HepG2 (cell line): ENCODE data around the gene PSMA7. TPM values are rescaled to one million over a fixed set of nuclear protein-coding genes. Genes with fewer than 3 reads are reported as not detected.

Source experiments
- ATAC-seq: fragments of 200-7000 bp; cut with Tn5 transposase; 3 replicates; pipeline ENCODE4 v1.9.1; 2020; ENCODE audit warnings: mild to moderate bottlenecking, moderate library complexity
- BruUV-seq: library from RNA; stranded (reverse); fragments of 400-500 nt; replicated peaks from 2 replicates; lab custom pipeline; 2021; lab: Mats Ljungman, UMichigan
- CTCF ChIA-PET: fragments of 300-600 bp; formaldehyde crosslinking; extraction: SDS; loops from one replicate; lab custom pipeline; 2021; ENCODE audit warnings: low total read pairs, inconsistent platforms, low intra/inter-chr PET ratio; lab: Yijun Ruan, JAX
- POLR2A ChIA-PET: fragments of 350-600 bp; sonication (Branson Sonifier 250); formaldehyde crosslinking; loops from one replicate; lab custom pipeline; 2020; ENCODE audit warnings: antibody characterized with exemption, inconsistent platforms; lab: Yijun Ruan, JAX
- DNase-seq: peaks from one replicate; pipeline ENCODE4 v3.0.0-alpha.2; 2015; ENCODE audit warnings: low spot score
- FAIRE-seq: peaks from 3 replicates; lab custom pipeline; 2011; peaks lifted over from hg19 to GRCh38; lab: Jason Lieb, UNC
- H2AFZ ChIP-seq: one replicate; pipeline ENCODE4 v1.6.1; 2011; ENCODE audit warnings: low read length, inconsistent platforms
- H3K27ac ChIP-seq: fragments of 300-600 bp; 3 replicates; pipeline ENCODE4 v1.8.0; 2011; ENCODE audit warnings: mixed run types, mild to moderate bottlenecking, mixed read lengths, low read length, inconsistent platforms; ENCODE audit not compliant: insufficient read depth; ENCODE audit errors: extremely low read length
- H3K27me3 ChIP-seq, 2 experiments: fragments of 200-600 bp in 1 of 2; 2 replicates in 1 of 2; 3 replicates in 1 of 2; pipeline versions ENCODE4 v1.6.0 to v1.8.0; 2011; ENCODE audit warnings: low read length in 2 of 2, mild to moderate bottlenecking in 2 of 2, moderate library complexity in 2 of 2, inconsistent platforms in 1 of 2; ENCODE audit not compliant: insufficient read depth in 2 of 2, control insufficient read depth in 1 of 2
- H3K36me3 ChIP-seq, 2 experiments: fragments of 200-600 bp in 1 of 2; replicated peaks in 1 of 2; 2 replicates in 1 of 2; 3 replicates in 1 of 2; pipeline versions ENCODE4 v1.5.1 to v1.8.0; 2011; ENCODE audit warnings: low read length in 2 of 2, inconsistent platforms in 1 of 2; ENCODE audit not compliant: insufficient read depth in 2 of 2, control insufficient read depth in 1 of 2
- H3K4me1 ChIP-seq: 2 replicates; pipeline ENCODE4 v1.5.1; 2012; ENCODE audit warnings: low read length, inconsistent platforms; ENCODE audit not compliant: insufficient read depth
- H3K4me2 ChIP-seq: 2 replicates; pipeline ENCODE4 v1.6.0; 2011; ENCODE audit warnings: low read depth, low read length, inconsistent platforms
- H3K4me3 ChIP-seq, 3 experiments: fragments of 200-600 bp in 1 of 3; sonication (generic), shearing (Covaris generic) in 1 of 3; replicated peaks in 1 of 3; 2 replicates each; pipeline ENCODE4 v1.5.1; 2011 to 2016; ENCODE audit warnings: low read length in 3 of 3, inconsistent platforms in 2 of 3, low read depth in 2 of 3, mild to moderate bottlenecking in 2 of 3, control low read depth in 1 of 3, mixed read lengths in 1 of 3; ENCODE audit not compliant: insufficient read depth in 1 of 3
- H3K79me2 ChIP-seq: one replicate; pipeline ENCODE4 v1.6.1; 2011; ENCODE audit warnings: low read length, inconsistent platforms; ENCODE audit not compliant: insufficient read depth
- H3K9ac ChIP-seq: 2 replicates; pipeline ENCODE4 v1.6.0; 2011; ENCODE audit warnings: mild to moderate bottlenecking, low read depth, low read length, inconsistent platforms; ENCODE audit not compliant: insufficient read depth
- H3K9me3 ChIP-seq: 2 replicates; pipeline ENCODE4 v1.5.1; 2012; ENCODE audit warnings: mild to moderate bottlenecking, low read length
- H4K20me1 ChIP-seq: 2 replicates; pipeline ENCODE4 v1.6.0; 2011; ENCODE audit warnings: inconsistent platforms, mild to moderate bottlenecking, low read length, moderate library complexity; ENCODE audit not compliant: insufficient read depth
- ARID2 ChIP-seq: sonication (generic); formaldehyde crosslinking; IDR thresholded peaks from 2 replicates; pipeline ENCODE4 v1.8.1; 2022; ENCODE audit warnings: mild to moderate bottlenecking, missing genetic modification reagents, borderline replicate concordance
- ARNTL ChIP-seq: sonication (generic); formaldehyde crosslinking; IDR thresholded peaks from 2 replicates; pipeline ENCODE4 v1.4.0; 2020; ENCODE audit warnings: mild to moderate bottlenecking, missing genetic modification reagents
- DZIP1 ChIP-seq: sonication (generic); formaldehyde crosslinking; IDR thresholded peaks from 2 replicates; pipeline ENCODE4 v1.5.0; 2020; ENCODE audit warnings: mild to moderate bottlenecking, missing genetic modification reagents
- GABPB1 ChIP-seq: IDR thresholded peaks from 2 replicates; pipeline ENCODE4 v1.6.1; 2016; ENCODE audit warnings: mild to moderate bottlenecking, missing genetic modification reagents, moderate library complexity, missing compliant biosample characterization
- HDAC6 ChIP-seq: fragments of 200-600 bp; sonication (generic); IDR thresholded peaks from 2 replicates; pipeline ENCODE4 v1.7.0; 2017; ENCODE audit warnings: mild to moderate bottlenecking, antibody characterized with exemption, low read length, low read depth
- MYC ChIP-seq: sonication (generic); formaldehyde crosslinking; IDR thresholded peaks from 2 replicates; pipeline ENCODE4 v1.9.0; 2021; ENCODE audit warnings: missing genetic modification reagents, borderline replicate concordance
- PAWR ChIP-seq: sonication (generic); formaldehyde crosslinking; IDR thresholded peaks from 2 replicates; pipeline ENCODE4 v1.4.0; 2020; ENCODE audit warnings: missing genetic modification reagents, mild to moderate bottlenecking, borderline replicate concordance
- RAD51 ChIP-seq: fragments of 450-650 bp; IDR thresholded peaks from 2 replicates; pipeline ENCODE4 v1.6.1; 2016; ENCODE audit warnings: borderline replicate concordance
- RFX1 ChIP-seq: fragments of 450-650 bp; IDR thresholded peaks from 2 replicates; pipeline ENCODE4 v1.6.1; 2017
- ZBTB33 ChIP-seq: sonication (generic); formaldehyde crosslinking; IDR thresholded peaks from 2 replicates; pipeline ENCODE4 v1.4.0; 2020; ENCODE audit warnings: missing genetic modification reagents
- ZFP41 ChIP-seq: sonication (generic); formaldehyde crosslinking; IDR thresholded peaks from 2 replicates; pipeline ENCODE4 v1.4.0; 2020; ENCODE audit warnings: mild to moderate bottlenecking, missing genetic modification reagents, borderline replicate concordance
- ZFP91 ChIP-seq: sonication (generic); formaldehyde crosslinking; IDR thresholded peaks from 2 replicates; pipeline ENCODE4 v1.9.0; 2022; ENCODE audit warnings: missing genetic modification reagents, mild to moderate bottlenecking, borderline replicate concordance
- ZNF263 ChIP-seq: sonication (generic); formaldehyde crosslinking; IDR thresholded peaks from 2 replicates; pipeline ENCODE4 v1.4.0; 2020; ENCODE audit warnings: missing genetic modification reagents
- ZNF619 ChIP-seq: sonication (generic); formaldehyde crosslinking; IDR thresholded peaks from 2 replicates; pipeline ENCODE4 v1.4.0; 2020; ENCODE audit warnings: mild to moderate bottlenecking, missing genetic modification reagents
- ZNF747 ChIP-seq: sonication (generic); formaldehyde crosslinking; IDR thresholded peaks from 2 replicates; pipeline ENCODE4 v1.8.1; 2023; ENCODE audit warnings: missing genetic modification reagents, mild to moderate bottlenecking, borderline replicate concordance
- ZNF891 ChIP-seq: sonication (generic); formaldehyde crosslinking; IDR thresholded peaks from 2 replicates; pipeline ENCODE4 v1.5.0; 2020; ENCODE audit warnings: mild to moderate bottlenecking, missing genetic modification reagents
- WGBS: methylation state at CpG from one replicate; pipeline ENCODE4 v1.1.6; 2017; ENCODE audit warnings: low lambda C conversion rate; 5-methylcytosine and 5-hydroxymethylcytosine counted together
- in situ Hi-C: cut with HindIII; loops from 2 replicates; pipeline ENCODE4 v1.10.0; 2017; ENCODE audit warnings: low pct_unique_long_range_greater_than_20kb; ENCODE audit not compliant: extremely low pct_ligation_motif_present
- intact Hi-C: fragments of 100-400 bp; cut with micrococcal nuclease; formaldehyde crosslinking; loops from one replicate; pipeline ENCODE4 v1.10.0; 2022; ENCODE audit not compliant: unreplicated experiment
- polyA plus RNA-seq, 8 experiments: library from polyadenylated mRNA; depleted of rRNA in 3 of 8; stranded (reverse) in 7 of 8; unstranded in 1 of 8; fragments of >200 nt; fragmentation: Illumina TruSeq in 4 of 8; extraction: Trizol in 4 of 8; gene quantifications; 2 replicates each; pipeline versions ENCODE4 v1.2.1 to v1.2.3, GENCODE V29; 2011 to 2016; ENCODE audit warnings: low read depth in 4 of 8, missing spikeins in 1 of 8, mixed read lengths in 1 of 8; ENCODE audit not compliant: insufficient read depth in 1 of 8
- total RNA-seq, 5 experiments: library from RNA; depleted of rRNA; stranded (reverse); fragments of >200 nt; fragmentation: Illumina TruSeq; extraction: Trizol; gene quantifications; 2 replicates each; pipeline ENCODE4 v1.2.3, GENCODE V29; 2016; ENCODE audit warnings: low read depth in 1 of 5
- TF ChIP-seq, protein P1 (sequence below): sonication (generic); formaldehyde crosslinking; IDR thresholded peaks from 2 replicates; pipeline ENCODE4 v1.5.0; 2020; ENCODE audit warnings: missing genetic modification reagents

Gene PSMA7
- total and polyA plus RNA-seq, 2 of the 13 experiments (the other 11 are each of a cell fraction or from before 2014, with no cell fraction given): 531 to 631 TPM

DNA sequence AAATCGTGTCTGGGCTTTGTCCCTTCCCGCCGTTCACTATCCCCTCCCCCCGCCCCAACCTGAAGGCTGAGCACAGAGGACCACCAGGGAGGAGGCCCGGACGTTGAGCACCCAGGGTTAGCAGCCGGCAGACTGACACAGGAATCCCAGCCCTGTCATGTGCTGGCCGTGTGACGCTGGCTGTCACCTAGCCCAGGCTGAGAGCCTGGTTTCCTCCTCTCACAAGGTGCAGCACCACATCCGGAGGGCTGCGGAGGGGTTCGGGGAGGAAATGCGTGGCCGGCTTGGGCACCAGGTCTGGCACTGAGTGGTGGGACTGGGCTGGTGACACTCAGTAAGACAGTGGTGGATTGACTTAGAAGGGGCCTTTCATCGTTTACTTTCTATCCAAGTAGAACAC lies 25.5 kb downstream of the PSMA7 start (continued):
- 0 out of 2 replicates have a peak, but pooled peaks have one; percentile 14 for TF ChIP-seq ARNTL
- 0 out of 2 replicates have a peak, but pooled peaks have one; percentile 19 for TF ChIP-seq MYC (CRISPR knock-in tag)
- 0 out of 2 replicates have a peak, but pooled peaks have one; percentile 7 for TF ChIP-seq GABPB1 (CRISPR knock-in tag)
- TF ChIP-seq ZNF619 (CRISPR knock-in tag): 0 out of 2 replicates have a peak, but pooled peaks have one; percentile 42
- no peak for TF ChIP-seq ZFP91 (CRISPR knock-in tag)
- peak; percentile 85 for TF ChIP-seq ZNF263 (CRISPR knock-in tag)
- TF ChIP-seq, protein P1, sequence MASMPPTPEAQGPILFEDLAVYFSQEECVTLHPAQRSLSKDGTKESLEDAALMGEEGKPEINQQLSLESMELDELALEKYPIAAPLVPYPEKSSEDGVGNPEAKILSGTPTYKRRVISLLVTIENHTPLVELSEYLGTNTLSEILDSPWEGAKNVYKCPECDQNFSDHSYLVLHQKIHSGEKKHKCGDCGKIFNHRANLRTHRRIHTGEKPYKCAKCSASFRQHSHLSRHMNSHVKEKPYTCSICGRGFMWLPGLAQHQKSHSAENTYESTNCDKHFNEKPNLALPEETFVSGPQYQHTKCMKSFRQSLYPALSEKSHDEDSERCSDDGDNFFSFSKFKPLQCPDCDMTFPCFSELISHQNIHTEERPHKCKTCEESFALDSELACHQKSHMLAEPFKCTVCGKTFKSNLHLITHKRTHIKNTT (CRISPR knock-in tag): no peak
- no peak for TF ChIP-seq ARID2 (CRISPR knock-in tag)

DNA sequence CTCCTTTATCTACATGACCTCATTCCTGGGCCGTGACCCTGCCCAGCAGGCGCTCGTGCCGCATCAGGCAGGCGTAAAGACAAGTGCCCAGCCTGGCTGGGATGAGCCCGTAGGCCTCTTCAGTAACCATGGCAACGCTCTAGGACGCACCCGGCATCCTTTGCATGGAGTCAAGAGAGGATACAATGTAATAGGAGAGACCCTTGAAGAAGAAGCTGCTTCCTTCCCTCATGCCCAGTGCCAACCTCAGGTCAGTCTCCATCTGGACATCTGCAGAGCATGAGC lies 25.9 kb downstream of the PSMA7 start:
- no peak for ATAC-seq
- intact Hi-C loops (no loop called here), in situ Hi-C loops (no loop called here)
- no peak for FAIRE-seq
- ChIA-PET CTCF (no interaction called here), POLR2A (interaction anchor here (1.3 to 10.4 kb wide), 3 partner anchors 19 to 49 kb away, joined by 5 to 260 read pairs (median 86); partner anchors contain the start of gene TAF4)
- H3K27ac ChIP-seq: no peak overlapping the region
- no peaks in the 10 kb centered on the region; the same call in 1 of the 2 replicates for H3K9me3 ChIP-seq
- no peaks in the 10 kb centered on the region for H3K36me3 ChIP-seq
- no TSS peak for BruUV-seq
- H3K4me3 ChIP-seq: no peak overlapping the region; a peak in 1 of 6 replicates
- peak overlapping the region; percentile 70; the same call in 1 of the 2 replicates for H3K4me2 ChIP-seq
- peaks cover 8 to 46% of the 10 kb centered on the region in 2 experiments for H3K27me3 ChIP-seq
- H2AFZ ChIP-seq: no peak overlapping the region
- H3K4me1 ChIP-seq: peaks cover 57% of the 10 kb centered on the region
- DNase-seq: no peak
- H4K20me1 ChIP-seq: no peaks in the 10 kb centered on the region
- H3K9ac ChIP-seq: no peak overlapping the region
- 12% methylated on average over 9 of the region's 9 CpGs for WGBS
- H3K79me2 ChIP-seq: no peaks in the 10 kb centered on the region
- TF ChIP-seq RAD51 (no peak), ZFP41 (no peak), ZBTB33 (0 out of 2 replicates have a peak, but pooled peaks have one; percentile 21), RFX1 (peak; percentile 77), DZIP1 (CRISPR knock-in tag) (0 out of 2 replicates have a peak, but pooled peaks have one; percentile 51), HDAC6 (no peak), ZNF891 (CRISPR knock-in tag) (peak; percentile 57; the same call in 1 of the 2 replicates), ZNF747 (CRISPR knock-in tag) (no peak), PAWR (CRISPR knock-in tag) (no peak)
